Activated CD8-positive, alpha-beta memory T cell treated with anti-CD3 and anti-CD28 coated beads, Interleukin-2, amount 10 ng/mL, durations not matched to agents 7 days and 5 days (primary cell): Measurements from ENCODE around the gene IWS1. TPM values are rescaled to one million over a fixed set of nuclear protein-coding genes. Genes with fewer than 3 reads are reported as not detected.

Experiments used
- ATAC-seq: fragments of 150-1000 bp; cut with Tn5 transposase; one replicate; pipeline ENCODE4 v1.10.0; 2021; ENCODE audit warnings: moderate library complexity
- CTCF ChIA-PET: fragments of 350-600 bp; sonication (Branson Sonifier 250); formaldehyde crosslinking; loops from one replicate; lab custom pipeline; 2021; ENCODE audit warnings: antibody characterized with exemption; lab: Charles Lee
- DNase-seq: peaks from one replicate; pipeline ENCODE4 v3.0.0-alpha.2; 2020
- H3K27ac Mint-ChIP-seq: one replicate; pipeline ENCODE4 v1.8.0; 2021; ENCODE audit warnings: mild to moderate bottlenecking, mixed read lengths
- H3K27me3 Mint-ChIP-seq: one replicate; pipeline ENCODE4 v1.8.0; 2021; ENCODE audit warnings: mixed read lengths
- H3K36me3 Mint-ChIP-seq: one replicate; pipeline ENCODE4 v1.8.0; 2021; ENCODE audit warnings: mild to moderate bottlenecking, mixed read lengths
- H3K4me1 Mint-ChIP-seq: one replicate; pipeline ENCODE4 v1.8.0; 2021; ENCODE audit warnings: mixed read lengths
- H3K4me3 Mint-ChIP-seq: one replicate; pipeline ENCODE4 v1.8.0; 2021; ENCODE audit warnings: mild to moderate bottlenecking, moderate library complexity, mixed read lengths
- H3K9me3 Mint-ChIP-seq: one replicate; pipeline ENCODE4 v1.8.0; 2022; ENCODE audit warnings: low read depth, mixed read lengths
- total RNA-seq, 2 experiments: library from RNA; stranded (reverse); gene quantifications; one replicate each; pipeline ENCODE4 v1.2.3, GENCODE V29; 2021

IWS1 gene
- total RNA-seq, 2 experiments from 2014 or later = 53.2 to 55.1 TPM

DNA sequence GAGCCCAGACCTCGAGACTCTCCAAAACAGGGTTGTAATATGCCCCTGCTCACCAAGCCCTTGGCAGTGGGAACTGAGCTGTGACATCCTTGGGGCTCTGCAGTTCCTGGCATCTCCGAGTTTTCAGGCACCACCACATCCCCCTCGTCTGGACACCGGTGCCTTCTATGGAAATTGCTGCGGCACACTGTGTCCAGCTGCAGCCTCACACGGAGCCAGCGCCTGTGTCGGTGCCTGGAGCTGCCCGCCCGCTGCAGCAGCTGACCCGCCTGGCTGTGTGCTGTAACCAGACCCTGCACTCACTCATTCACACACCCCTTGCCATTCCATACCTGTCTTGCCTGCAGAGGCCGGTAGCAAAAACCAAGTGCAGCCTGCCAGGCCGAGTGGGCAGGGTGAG, 11.8 kb downstream of the IWS1 start:
- Mint-ChIP-seq H3K4me1 (peaks cover 35% of the 10 kb centered on the region), H3K4me3 (no peak overlapping the region), H3K27me3 (no peaks in the 10 kb centered on the region), H3K27ac (no peak overlapping the region), H3K36me3 (peaks cover 44% of the 10 kb centered on the region), H3K9me3 (no peaks in the 10 kb centered on the region)
- CTCF ChIA-PET = no interaction called here
- ATAC-seq (no peak), DNase-seq (no peak)

DNA sequence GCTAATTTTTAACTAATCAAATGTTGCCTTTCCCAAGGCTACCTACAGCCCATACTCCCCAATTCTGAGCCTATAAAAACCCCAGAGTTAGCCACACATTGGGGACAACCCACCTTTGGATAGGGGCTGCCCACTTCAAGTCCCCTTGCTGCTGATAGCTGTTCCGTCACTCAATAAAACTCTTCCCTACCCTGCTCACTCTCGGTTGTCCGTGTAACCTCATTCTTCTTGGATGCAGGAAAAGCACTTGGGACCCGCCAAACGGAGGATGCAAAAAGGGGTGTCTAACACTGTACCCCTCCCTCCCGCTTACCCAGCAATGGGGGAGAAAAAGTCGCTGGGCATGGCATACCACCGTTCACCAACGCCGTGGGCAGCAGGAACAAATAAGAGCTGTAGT, 12.2 kb downstream of the IWS1 start:
- no peak overlapping the region for H3K4me3 Mint-ChIP-seq
- ATAC-seq (no peak), DNase-seq (no peak)
- H3K9me3 Mint-ChIP-seq = no peaks in the 10 kb centered on the region
- peaks cover 35% of the 10 kb centered on the region for H3K4me1 Mint-ChIP-seq
- H3K27ac Mint-ChIP-seq = no peak overlapping the region
- H3K36me3 Mint-ChIP-seq = peaks cover 44% of the 10 kb centered on the region
- CTCF ChIA-PET = no interaction called here
- no peaks in the 10 kb centered on the region for H3K27me3 Mint-ChIP-seq

DNA sequence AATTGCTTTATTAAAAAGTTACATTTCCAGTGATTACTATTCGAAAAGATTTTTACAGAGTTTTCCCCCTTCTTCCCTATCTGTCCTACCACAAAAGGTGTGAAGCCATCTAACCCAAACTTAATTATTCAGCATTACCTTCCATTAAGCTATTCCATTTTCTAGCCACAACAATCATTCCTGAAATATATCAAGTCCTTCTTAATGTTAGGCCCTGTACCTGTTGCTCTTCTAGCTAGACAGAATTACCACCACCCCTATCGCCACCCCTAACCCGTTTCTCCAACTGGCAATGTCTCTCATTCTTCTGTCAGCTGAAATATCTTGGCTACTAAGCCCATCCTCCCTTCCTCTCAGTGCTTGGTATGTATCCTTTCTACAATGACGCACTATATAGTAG, 13.9 kb downstream of the IWS1 start:
- no peak for DNase-seq

DNA sequence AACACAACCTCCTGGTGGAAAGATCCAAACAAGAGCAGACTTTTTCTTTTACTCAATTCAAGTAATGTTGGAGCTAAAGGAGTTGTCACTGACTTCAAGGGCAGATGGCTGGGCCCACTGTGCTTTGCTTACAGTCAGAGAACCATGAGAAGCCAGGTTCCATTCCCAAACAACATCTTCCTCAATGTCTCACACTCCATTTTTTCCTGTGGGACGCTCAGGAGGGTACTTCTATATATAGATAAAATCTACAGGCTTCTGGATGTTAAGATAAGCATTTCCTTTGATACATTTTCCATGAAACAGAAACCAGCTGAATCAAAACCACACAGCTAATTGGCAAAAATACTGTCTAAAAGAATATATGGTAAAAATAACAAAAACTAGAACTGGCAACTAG, 14.4 kb downstream of the IWS1 start:
- ATAC-seq (no peak), DNase-seq (no peak)
- H3K27ac Mint-ChIP-seq = no peak overlapping the region
- CTCF ChIA-PET = no interaction called here
- peaks cover 41% of the 10 kb centered on the region for H3K4me1 Mint-ChIP-seq
- H3K36me3 Mint-ChIP-seq = peaks cover 39% of the 10 kb centered on the region
- H3K9me3 Mint-ChIP-seq = no peaks in the 10 kb centered on the region
- no peaks in the 10 kb centered on the region for H3K27me3 Mint-ChIP-seq
- no peak overlapping the region for H3K4me3 Mint-ChIP-seq

More for the DNA sequence above, 13.9 kb downstream of the IWS1 start:
- no peak for ATAC-seq
- CTCF ChIA-PET = no interaction called here
- H3K4me1 Mint-ChIP-seq = peaks cover 44% of the 10 kb centered on the region
- H3K27me3 Mint-ChIP-seq = no peaks in the 10 kb centered on the region
- H3K9me3 Mint-ChIP-seq = no peaks in the 10 kb centered on the region
- no peak overlapping the region for H3K4me3 Mint-ChIP-seq
- H3K36me3 Mint-ChIP-seq = peaks cover 43% of the 10 kb centered on the region
- H3K27ac Mint-ChIP-seq = no peak overlapping the region

DNA sequence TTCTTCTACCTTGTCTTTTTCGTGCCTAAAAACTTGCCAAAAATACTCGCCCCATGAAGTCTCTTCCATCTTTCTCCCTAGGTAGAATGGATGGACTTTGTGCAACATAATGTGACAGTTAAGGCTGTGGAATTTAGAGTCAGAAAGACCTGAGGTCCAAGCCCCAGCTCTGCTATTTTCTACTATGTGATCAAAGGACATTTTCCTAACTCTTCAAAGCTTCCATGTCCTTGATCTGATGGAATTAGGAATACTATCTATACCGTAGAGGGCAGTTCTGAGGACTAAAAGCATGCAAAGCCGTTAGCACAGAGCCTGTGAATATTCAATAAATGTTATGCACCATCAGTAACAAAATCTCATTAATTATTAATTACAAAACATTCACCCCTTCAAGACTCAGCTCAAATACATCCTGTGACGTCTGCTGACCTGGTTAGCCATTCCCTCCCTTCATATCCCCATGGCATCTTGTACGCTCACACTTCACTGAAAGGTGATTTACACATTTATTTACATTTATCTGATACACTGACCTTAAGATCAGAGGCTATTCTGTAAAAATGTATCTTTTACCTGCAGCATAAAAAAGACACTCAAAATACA, 15.1 kb downstream of the IWS1 start:
- DNase-seq = no peak
- H3K27me3 Mint-ChIP-seq = no peaks in the 10 kb centered on the region
- CTCF ChIA-PET = no interaction called here
- H3K27ac Mint-ChIP-seq = no peak overlapping the region
- peaks cover 41% of the 10 kb centered on the region for H3K4me1 Mint-ChIP-seq
- no peak overlapping the region for H3K4me3 Mint-ChIP-seq
- H3K9me3 Mint-ChIP-seq = no peaks in the 10 kb centered on the region
- ATAC-seq = no peak
- H3K36me3 Mint-ChIP-seq = peaks cover 35% of the 10 kb centered on the region

DNA sequence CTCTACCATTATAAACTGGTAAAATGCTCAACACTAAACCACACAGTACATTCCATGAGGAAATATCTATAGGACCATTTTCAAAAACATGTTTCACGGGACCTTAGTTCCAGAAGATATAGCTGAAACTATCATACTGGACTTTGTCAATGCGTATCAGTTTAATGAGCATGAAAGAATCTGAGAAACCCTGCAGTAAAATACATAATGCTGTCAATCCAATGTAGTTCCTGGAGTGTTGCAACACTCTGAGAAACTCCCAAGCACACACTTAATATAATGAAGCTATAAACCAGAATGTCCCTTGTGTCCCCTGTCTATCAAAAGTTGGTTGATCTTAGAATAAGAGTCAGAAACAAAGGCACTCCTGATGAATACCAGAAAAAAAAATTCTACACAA, 16.2 kb downstream of the IWS1 start:
- DNase-seq = no peak
- CTCF ChIA-PET = interaction anchor here (1.1 kb wide), 1 partner anchor 9 kb away, joined by 3 read pairs; no protein-coding TSS in a partner anchor
- Mint-ChIP-seq H3K27ac (no peak overlapping the region), H3K9me3 (no peaks in the 10 kb centered on the region), H3K36me3 (peaks cover 37% of the 10 kb centered on the region), H3K27me3 (no peaks in the 10 kb centered on the region), H3K4me3 (no peak overlapping the region), H3K4me1 (peaks cover 42% of the 10 kb centered on the region)
- ATAC-seq = no peak

DNA sequence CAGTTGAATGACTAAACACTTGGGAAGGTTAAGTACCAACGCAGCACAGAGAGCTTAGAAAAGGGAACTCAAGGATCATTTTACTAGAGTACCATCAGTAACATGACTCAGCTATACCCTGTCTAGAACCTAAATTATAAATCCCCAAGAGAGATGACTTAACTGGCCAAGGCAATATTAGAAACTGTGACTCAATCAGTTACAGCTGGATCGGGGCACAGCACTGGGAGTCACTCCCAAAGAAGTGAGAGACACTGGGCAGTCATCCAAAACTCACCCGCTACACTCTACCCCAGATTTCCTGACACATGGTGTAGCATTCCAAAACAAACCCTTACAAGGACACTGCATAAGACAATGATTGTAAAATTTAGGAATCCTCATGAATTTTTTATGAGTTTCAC, 17.7 kb downstream of the IWS1 start:
- ATAC-seq (no peak), DNase-seq (no peak)
- Mint-ChIP-seq H3K4me3 (no peak overlapping the region), H3K27me3 (no peaks in the 10 kb centered on the region), H3K27ac (no peak overlapping the region), H3K9me3 (no peaks in the 10 kb centered on the region), H3K4me1 (peaks cover 36% of the 10 kb centered on the region), H3K36me3 (peaks cover 38% of the 10 kb centered on the region)
- CTCF ChIA-PET = interaction anchor here (0.9 to 1.9 kb wide), 3 partner anchors 18 to 141 kb away, joined by 3 to 5 read pairs (median 4); partner anchors contain the start of gene IWS1

DNA sequence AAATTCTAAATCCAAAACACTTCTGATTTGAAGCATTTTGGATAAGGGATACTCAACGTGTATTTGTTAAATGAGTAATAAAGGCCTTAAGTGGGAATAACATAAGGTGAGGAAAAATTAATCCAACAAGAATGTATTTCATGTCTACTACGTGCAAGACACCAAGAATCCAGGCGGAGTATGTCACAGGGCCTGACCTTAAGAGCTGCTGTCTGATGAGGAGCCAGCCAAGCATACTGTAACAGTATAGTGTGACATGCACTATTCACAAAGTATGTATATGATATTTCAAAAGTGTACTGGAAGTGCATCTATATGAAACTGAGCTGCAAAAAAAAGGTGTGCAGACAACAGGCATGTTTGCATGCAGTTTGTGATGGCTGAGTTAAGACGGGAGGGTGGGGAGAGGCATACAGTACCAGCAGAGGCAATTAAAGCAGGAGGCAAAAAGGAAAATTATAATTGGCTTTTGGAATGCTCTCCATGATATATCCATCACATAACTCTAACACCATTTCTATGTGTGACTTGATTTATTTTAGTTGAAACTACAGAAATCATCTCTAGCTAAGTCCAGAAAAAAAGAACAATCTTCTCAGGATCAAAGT, 18.2 kb downstream of the IWS1 start:
- DNase-seq (no peak), ATAC-seq (no peak)
- CTCF ChIA-PET = interaction anchor here (0.9 to 1.9 kb wide), 3 partner anchors 18 to 142 kb away, joined by 3 to 5 read pairs (median 4); partner anchors contain the start of gene IWS1
- no peak overlapping the region for H3K4me3 Mint-ChIP-seq
- no peaks in the 10 kb centered on the region for H3K9me3 Mint-ChIP-seq
- H3K4me1 Mint-ChIP-seq = peaks cover 34% of the 10 kb centered on the region
- no peaks in the 10 kb centered on the region for H3K27me3 Mint-ChIP-seq
- H3K36me3 Mint-ChIP-seq = peaks cover 40% of the 10 kb centered on the region
- H3K27ac Mint-ChIP-seq = no peak overlapping the region

DNA sequence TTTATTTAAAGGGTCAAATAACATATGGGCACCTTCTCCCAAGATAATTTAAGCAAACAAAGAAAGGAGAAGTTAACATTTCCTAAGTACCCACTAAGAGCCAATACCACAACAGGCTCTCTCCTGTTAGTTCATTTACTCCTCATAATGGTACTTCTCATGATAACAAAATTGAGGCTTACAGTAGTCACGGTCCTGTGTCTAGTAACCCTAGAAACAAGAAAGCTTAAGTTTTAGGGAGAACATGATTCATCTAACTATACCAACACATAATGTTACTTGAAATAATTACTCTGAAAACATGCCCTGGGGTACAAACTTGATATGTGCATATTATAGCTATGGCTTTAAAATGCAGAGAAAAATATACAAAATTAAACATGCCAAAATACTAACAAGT, 19.8 kb downstream of the IWS1 start:
- Mint-ChIP-seq H3K4me3 (no peak overlapping the region), H3K27ac (no peak overlapping the region), H3K9me3 (no peaks in the 10 kb centered on the region), H3K36me3 (peaks cover 47% of the 10 kb centered on the region), H3K4me1 (peaks cover 27% of the 10 kb centered on the region), H3K27me3 (no peaks in the 10 kb centered on the region)
- CTCF ChIA-PET = interaction anchor here (0.8 to 1.7 kb wide), 2 partner anchors 85 to 143 kb away, joined by 3 to 5 read pairs; no protein-coding TSS in a partner anchor
- ATAC-seq = no peak
- DNase-seq = no peak

DNA sequence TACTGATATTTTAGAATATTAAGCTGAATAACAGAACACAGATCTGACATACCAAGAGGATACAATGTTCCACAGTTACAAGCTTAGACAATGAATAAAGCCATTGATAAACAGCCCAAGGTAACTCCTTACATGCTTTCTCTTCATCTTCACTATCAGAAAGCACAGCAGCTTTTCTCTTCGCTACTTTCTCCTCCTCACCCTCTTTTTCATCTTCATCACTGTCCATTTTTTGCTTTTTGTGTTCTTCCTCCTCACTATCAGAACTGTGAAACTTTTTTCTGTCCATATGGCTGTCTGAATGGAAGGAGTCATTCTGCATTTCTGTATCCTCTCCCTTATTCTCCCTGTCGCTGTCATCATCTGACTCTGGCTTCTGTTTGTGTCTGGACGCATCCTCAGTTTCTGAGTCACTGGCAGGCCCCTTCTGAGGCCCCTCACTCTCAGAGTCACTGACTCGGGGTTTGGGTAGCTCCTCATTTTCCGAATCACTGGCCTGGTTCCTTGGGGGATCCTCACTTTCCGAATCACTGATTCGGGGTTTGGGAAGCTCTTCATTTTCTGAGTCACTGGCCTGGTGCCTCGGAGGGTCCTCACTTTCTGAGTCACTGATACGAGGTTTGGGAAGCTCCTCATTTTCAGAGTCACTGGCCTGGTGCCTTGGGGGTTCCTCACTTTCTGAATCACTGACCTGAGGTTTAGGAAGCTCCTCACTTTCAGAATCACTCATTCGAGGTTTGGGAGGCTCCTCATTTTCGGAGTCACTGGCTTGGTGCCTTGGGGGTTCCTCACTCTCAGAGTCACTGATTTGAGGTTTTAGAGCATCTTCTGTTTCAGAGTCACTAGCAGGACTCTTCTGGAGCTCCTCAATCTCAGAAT, 21.5 kb downstream of the IWS1 start:
- CTCF ChIA-PET = no interaction called here
- Mint-ChIP-seq H3K36me3 (peaks cover 51% of the 10 kb centered on the region), H3K4me3 (no peak overlapping the region), H3K4me1 (peaks cover 18% of the 10 kb centered on the region), H3K27me3 (no peaks in the 10 kb centered on the region), H3K9me3 (no peaks in the 10 kb centered on the region), H3K27ac (no peak overlapping the region)
- ATAC-seq = no peak
- DNase-seq = no peak

DNA sequence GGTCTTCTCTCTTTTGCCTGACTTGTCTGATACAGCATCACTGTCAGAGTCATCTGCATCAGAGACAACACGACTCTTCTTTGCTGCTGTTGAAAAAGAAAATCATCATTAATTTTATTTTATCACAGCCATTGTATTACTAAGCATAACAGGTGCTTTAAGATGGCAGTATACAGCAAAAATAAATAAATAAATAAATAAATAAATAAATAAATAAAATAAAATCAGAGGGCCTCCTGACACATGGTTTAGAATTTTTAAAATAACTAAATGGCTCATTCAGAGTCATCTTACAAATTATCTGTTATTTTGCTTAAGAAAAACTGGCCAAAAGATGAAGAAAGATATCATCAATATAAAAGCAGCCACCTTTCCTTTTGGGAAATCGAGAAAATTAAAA, 22.8 kb downstream of the IWS1 start:
- H3K4me1 Mint-ChIP-seq = peaks cover 13% of the 10 kb centered on the region
- ATAC-seq = no peak
- H3K9me3 Mint-ChIP-seq = no peaks in the 10 kb centered on the region
- CTCF ChIA-PET = no interaction called here
- no peaks in the 10 kb centered on the region for H3K27me3 Mint-ChIP-seq
- no peak overlapping the region for H3K4me3 Mint-ChIP-seq
- H3K36me3 Mint-ChIP-seq = peaks cover 57% of the 10 kb centered on the region
- H3K27ac Mint-ChIP-seq = no peak overlapping the region
- DNase-seq = no peak

DNA sequence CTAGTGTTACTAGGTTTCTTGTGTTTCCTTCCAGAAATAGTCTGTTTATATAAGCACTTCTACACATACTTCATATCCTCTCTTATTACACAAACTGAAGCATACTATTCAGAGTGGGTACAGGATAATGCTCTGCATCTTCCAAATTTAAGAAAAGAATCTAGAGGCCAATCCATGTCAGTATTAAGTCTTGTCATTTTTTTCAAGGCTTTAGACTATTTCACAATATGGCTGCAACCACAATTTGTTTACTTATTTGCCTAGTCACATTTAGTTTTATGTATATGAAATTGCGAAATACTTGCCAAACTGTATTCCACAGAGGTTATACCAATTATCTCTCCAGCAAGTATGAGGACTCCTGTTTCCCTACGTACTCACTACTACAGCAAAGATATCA, 27.9 kb downstream of the IWS1 start:
- H3K36me3 Mint-ChIP-seq = peaks cover 69% of the 10 kb centered on the region
- H3K27ac Mint-ChIP-seq = no peak overlapping the region
- no peaks in the 10 kb centered on the region for H3K9me3 Mint-ChIP-seq
- H3K4me1 Mint-ChIP-seq = peaks cover 13% of the 10 kb centered on the region
- DNase-seq = no peak
- H3K27me3 Mint-ChIP-seq = no peaks in the 10 kb centered on the region
- ATAC-seq = no peak
- CTCF ChIA-PET = no interaction called here
- H3K4me3 Mint-ChIP-seq = no peak overlapping the region

DNA sequence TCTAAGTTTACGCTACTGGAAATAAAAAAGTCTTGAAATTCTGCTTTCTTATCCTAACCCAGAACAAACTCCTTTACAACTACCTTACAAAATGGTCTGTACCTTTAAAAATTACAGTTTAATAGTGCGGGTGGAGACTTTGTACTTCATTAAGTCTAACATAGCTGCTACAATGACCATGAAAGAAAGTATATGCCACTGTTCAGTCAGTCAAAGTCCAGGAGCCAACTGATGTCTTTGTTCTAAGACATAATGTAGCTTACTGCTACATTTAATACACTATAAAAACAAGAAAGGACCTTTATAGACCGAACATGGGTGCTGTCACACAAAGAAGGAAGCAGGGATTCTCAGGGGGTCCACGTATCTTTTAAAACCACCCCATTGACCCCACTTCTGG, 36.0 kb downstream of the IWS1 start:
- peaks cover 27% of the 10 kb centered on the region for H3K4me1 Mint-ChIP-seq
- H3K27me3 Mint-ChIP-seq = no peaks in the 10 kb centered on the region
- no peak overlapping the region for H3K27ac Mint-ChIP-seq
- DNase-seq (no peak), ATAC-seq (no peak)
- CTCF ChIA-PET = interaction anchor here (2.0 kb wide), 1 partner anchor 11 kb away, joined by 6 read pairs; no protein-coding TSS in a partner anchor
- peaks cover 58% of the 10 kb centered on the region for H3K36me3 Mint-ChIP-seq
- no peaks in the 10 kb centered on the region for H3K9me3 Mint-ChIP-seq
- no peak overlapping the region for H3K4me3 Mint-ChIP-seq
